Activated naive CD4-positive, alpha-beta T cell treated with anti-CD3 and anti-CD28 coated beads for 36 hours (primary cell): ENCODE measurements around the gene PCDHGA1. TPM values are rescaled to one million over a fixed set of nuclear protein-coding genes. Genes with fewer than 3 reads are reported as not detected.
A peak's percentile ranks its signal among the peaks of the same experiment; 100 is the strongest.

Source experiments
- CTCF ChIA-PET: fragments of 350-600 bp; sonication (Branson Sonifier 250); formaldehyde crosslinking; loops from one replicate; lab custom pipeline; 2021; ENCODE audit warnings: antibody characterized with exemption; lab: Charles Lee
- DNase-seq: peaks from one replicate; pipeline ENCODE4 v3.0.0-alpha.2; 2020
- H3K27ac Mint-ChIP-seq: one replicate; pipeline ENCODE4 v1.8.0; 2021; ENCODE audit warnings: mild to moderate bottlenecking, mixed read lengths
- H3K27me3 Mint-ChIP-seq: one replicate; pipeline ENCODE4 v1.8.0; 2021; ENCODE audit warnings: low read depth, mixed read lengths
- H3K36me3 Mint-ChIP-seq: one replicate; pipeline ENCODE4 v1.8.0; 2021; ENCODE audit warnings: low read depth, mixed read lengths
- H3K4me1 Mint-ChIP-seq: one replicate; pipeline ENCODE4 v1.8.0; 2021; ENCODE audit warnings: low read depth, mixed read lengths
- H3K4me3 Mint-ChIP-seq: one replicate; pipeline ENCODE4 v1.8.0; 2021; ENCODE audit warnings: mild to moderate bottlenecking, moderate library complexity, mixed read lengths
- H3K9me3 Mint-ChIP-seq: one replicate; pipeline ENCODE4 v1.8.0; 2021; ENCODE audit warnings: mixed read lengths
- intact Hi-C: fragments of 100-400 bp; cut with micrococcal nuclease; formaldehyde crosslinking; loops from one replicate; pipeline ENCODE4 v1.15.1; 2023
- total RNA-seq, 2 experiments: library from RNA; stranded (reverse); gene quantifications; one replicate each; pipeline ENCODE4 v1.2.3, GENCODE V29; 2021

Gene PCDHGA1
- total RNA-seq, 2 experiments from 2014 or later = not detected

DNA sequence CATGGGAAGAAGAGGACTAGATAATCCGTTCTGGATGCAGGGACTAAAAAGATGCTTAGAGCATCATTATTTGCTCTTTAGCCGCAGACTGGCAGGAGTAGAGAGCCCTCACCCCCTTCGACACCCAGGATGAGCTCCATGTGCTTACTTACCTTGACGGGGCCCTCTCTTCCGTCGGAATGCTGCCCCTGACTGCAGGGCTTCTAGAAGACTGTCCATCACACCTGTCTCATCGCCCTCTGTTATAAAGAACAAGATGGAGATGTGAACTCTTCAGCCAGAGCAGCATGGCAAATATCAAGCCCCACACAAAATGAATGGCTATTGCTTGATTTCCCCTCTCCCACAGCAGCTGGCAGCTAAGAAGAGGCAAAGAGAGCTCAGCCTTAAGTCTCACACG, 193.7 kb downstream of the PCDHGA1 start:
- CTCF ChIA-PET = interaction anchor here (0.5 to 7.5 kb wide), 24 partner anchors 10 to 205 kb away, joined by 3 to 96 read pairs (median 5); partner anchors contain the start of genes PCDHGA1, PCDHGA10, PCDHGA11 and PCDHGA12
- intact Hi-C loops = loop anchor here (1.0 to 10.0 kb wide), 7 partner anchors 49 to 439 kb away; partner anchors contain the start of genes DIAPH1, PCDHGA11, PCDHGA12 and PCDHGC3
- Mint-ChIP-seq H3K9me3 (no peaks in the 10 kb centered on the region), H3K4me1 (peaks cover 32% of the 10 kb centered on the region), H3K27ac (no peak overlapping the region), H3K36me3 (peaks cover 63% of the 10 kb centered on the region), H3K27me3 (no peaks in the 10 kb centered on the region), H3K4me3 (no peak overlapping the region)
- no peak for DNase-seq

DNA sequence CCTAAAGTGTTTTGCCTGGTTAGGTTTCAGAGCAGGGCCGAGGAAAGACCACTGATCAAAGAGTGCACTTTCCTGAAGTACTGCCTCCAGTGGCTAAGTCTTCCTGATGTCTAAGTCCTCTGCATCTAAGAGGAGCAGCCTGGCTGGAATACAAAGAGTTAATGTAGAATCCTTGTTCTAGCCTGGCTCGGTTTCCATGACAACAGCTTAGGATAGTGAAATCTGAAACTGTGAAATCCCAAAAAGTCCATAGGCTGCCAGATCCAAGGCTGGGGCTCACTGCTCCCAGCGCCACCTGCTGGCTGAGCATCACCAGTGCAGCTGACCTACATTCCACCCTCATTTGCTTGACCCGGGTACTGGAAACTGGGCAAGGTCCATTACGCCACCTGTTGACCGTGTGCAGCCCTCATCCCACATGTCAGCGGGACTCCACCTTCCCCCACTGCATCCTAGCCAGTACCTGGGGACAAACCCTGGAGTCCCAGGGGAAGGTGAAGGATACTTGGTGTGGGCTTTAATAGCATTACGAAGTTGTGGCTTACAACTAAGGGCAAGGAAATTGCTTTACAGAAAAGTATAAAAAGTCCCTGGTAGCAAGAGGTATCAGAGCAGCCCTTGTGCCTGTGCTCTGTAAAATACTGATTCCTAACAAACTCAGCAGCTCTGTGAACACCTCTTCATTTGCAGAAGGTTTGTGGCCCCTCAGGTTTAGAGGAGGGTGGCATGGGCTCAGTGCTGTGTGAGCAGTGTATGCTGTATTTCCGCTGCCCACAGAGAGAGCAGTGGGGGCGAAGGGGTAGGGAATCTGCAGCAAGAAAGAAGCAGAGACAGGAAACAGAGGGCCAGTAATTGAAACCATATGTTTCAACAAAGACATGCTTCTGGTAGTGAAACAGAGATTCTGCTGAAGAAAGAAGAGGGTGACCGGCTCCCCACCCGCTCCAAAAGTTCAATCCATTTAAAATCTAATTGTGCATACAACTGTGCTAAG, 194.6 kb downstream of the PCDHGA1 start:
- Mint-ChIP-seq H3K4me3 (no peak overlapping the region), H3K9me3 (no peaks in the 10 kb centered on the region), H3K27ac (no peak overlapping the region), H3K27me3 (no peaks in the 10 kb centered on the region), H3K36me3 (peaks cover 56% of the 10 kb centered on the region), H3K4me1 (peaks cover 32% of the 10 kb centered on the region)
- CTCF ChIA-PET = interaction anchor here (0.5 to 7.5 kb wide), 22 partner anchors 9 to 205 kb away, joined by 3 to 96 read pairs (median 5); partner anchors contain the start of genes PCDHGA10, PCDHGA12, PCDHGA9 and PCDHGC3
- intact Hi-C loops = loop anchor here (1.0 to 10.0 kb wide), 7 partner anchors 50 to 440 kb away; partner anchors contain the start of genes DIAPH1, PCDHGA11, PCDHGA12 and PCDHGC3
- peak; percentile 57 for DNase-seq

DNA sequence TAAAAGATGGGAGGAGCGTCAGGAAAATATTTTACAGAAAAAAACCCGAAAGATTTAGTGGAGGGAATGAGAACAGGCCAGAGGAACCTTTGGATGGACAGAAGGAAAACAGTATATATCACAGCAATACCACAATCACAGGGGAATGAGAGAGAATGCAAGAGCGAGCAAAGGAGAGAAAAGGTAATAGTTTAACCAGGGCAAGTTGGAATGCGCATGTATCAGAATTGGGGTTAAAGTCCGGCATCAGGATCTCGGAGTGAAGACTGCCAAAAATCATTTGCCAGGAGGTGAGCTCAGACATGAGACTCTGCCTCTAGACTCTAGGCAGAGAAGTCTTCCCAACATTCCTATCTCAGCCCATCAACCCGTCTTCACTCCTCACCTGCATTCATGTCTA, 195.3 kb downstream of the PCDHGA1 start:
- intact Hi-C loops = loop anchor here (2.0 to 10.0 kb wide), 2 partner anchors 51 to 441 kb away; partner anchors contain the start of gene PCDHGC3
- CTCF ChIA-PET = interaction anchor here (1.1 to 7.5 kb wide), 7 partner anchors 12 to 205 kb away, joined by 3 to 96 read pairs (median 8); partner anchors contain the start of genes PCDHGA11, PCDHGA12, PCDHGC3 and TAF7
- H3K27ac Mint-ChIP-seq = no peak overlapping the region

DNA sequence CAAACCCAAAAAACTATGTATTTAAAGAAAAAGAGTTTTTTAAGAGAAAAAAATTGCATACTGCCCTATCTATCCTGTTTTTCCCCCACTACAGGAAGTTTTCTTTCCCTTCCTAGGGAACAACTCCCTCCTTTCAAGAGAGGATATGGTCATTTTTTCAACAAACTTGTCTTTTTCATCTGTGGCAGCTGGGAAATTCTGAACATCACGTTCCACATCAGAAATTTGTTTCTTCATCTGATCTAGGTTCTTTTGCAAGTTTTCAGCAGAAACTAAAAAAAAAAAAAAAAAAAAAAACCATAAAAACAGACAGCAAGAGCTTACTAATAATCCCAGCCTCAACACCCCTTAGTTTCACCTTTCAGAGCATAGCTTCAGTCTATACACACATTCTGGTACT, 197.1 kb downstream of the PCDHGA1 start:
- peaks cover 14% of the 10 kb centered on the region for H3K4me1 Mint-ChIP-seq
- no peak for DNase-seq
- no peak overlapping the region for H3K4me3 Mint-ChIP-seq
- H3K9me3 Mint-ChIP-seq = no peaks in the 10 kb centered on the region
- CTCF ChIA-PET = interaction anchor here (0.7 to 2.4 kb wide), 6 partner anchors 30 to 114 kb away, joined by 3 to 9 read pairs (median 6); partner anchors contain the start of genes PCDHGA10 and PCDHGA12
- intact Hi-C loops = loop anchor here (10.0 kb wide), 1 partner anchor 443 kb away; no protein-coding TSS in a partner anchor
- no peak overlapping the region for H3K27ac Mint-ChIP-seq
- no peaks in the 10 kb centered on the region for H3K27me3 Mint-ChIP-seq
- H3K36me3 Mint-ChIP-seq = peaks cover 38% of the 10 kb centered on the region

More for the DNA sequence above, 195.3 kb downstream of the PCDHGA1 start:
- DNase-seq = no peak
- Mint-ChIP-seq H3K4me3 (no peak overlapping the region), H3K4me1 (peaks cover 30% of the 10 kb centered on the region), H3K36me3 (peaks cover 49% of the 10 kb centered on the region), H3K9me3 (no peaks in the 10 kb centered on the region), H3K27me3 (no peaks in the 10 kb centered on the region)

DNA sequence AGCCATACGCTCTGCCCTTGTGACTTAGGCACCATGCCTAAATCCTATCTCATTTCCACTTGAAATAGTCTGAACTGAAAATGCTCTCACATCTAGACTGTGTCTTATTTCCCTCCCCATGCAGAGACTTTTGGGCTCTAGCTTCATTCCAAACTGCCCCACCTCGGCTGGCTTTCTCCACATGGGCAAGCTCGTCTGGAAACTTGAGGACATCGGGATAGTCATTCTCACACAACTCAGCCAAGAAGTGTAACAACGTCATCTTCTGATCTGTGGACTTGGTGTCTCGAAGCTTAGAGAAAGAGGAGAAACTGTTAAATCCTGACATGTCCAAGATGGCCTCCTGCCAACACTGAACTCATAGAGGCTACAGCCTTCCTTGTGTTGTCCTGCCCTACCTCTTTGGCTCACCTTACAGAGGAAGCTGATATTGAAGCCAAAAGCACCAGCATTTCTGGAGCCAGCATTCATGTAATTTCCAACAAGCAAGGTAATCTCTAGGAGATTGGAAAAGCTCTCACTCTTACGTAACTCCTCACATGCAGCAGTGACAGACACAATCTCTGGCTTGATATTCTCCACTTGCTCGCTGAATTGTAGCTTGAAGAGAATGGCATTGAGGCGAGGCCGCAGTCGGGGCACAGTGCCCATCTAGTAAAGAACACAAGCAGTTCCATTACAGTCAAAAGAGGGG, 198.1 kb downstream of the PCDHGA1 start:
- peak overlapping the region; percentile 24 for H3K27ac Mint-ChIP-seq
- DNase-seq = no peak
- peaks cover 37% of the 10 kb centered on the region for H3K36me3 Mint-ChIP-seq
- H3K9me3 Mint-ChIP-seq = no peaks in the 10 kb centered on the region
- peaks cover 4% of the 10 kb centered on the region for H3K4me1 Mint-ChIP-seq
- no peaks in the 10 kb centered on the region for H3K27me3 Mint-ChIP-seq
- intact Hi-C loops = loop anchor here (10.0 kb wide), 1 partner anchor 444 kb away; no protein-coding TSS in a partner anchor
- no peak overlapping the region for H3K4me3 Mint-ChIP-seq
- CTCF ChIA-PET = interaction anchor here (0.7 to 1.5 kb wide), 7 partner anchors 22 to 123 kb away, joined by 3 to 6 read pairs (median 4); partner anchors contain the start of genes PCDHGA10 and PCDHGA12

DNA sequence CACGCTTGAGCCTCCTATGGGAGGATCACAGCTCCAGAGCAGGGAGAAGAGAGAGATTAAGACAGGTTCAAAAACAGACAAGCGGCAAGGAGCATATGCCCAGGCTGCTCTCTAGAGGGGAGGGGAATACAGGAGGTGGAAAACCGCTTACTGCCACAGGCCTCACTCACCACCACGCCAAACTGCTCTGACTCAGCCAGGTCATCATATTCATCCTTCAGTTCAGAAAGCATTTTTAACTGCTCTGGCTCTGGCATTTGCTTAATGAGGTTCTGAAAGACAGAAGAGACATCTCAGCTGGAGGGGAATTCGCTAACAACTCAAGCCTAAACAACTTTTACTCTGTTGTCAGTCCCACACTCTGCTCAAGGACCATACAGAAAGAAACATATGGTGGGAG, 198.7 kb downstream of the PCDHGA1 start:
- CTCF ChIA-PET = interaction anchor here (0.7 to 1.2 kb wide), 5 partner anchors 22 to 123 kb away, joined by 3 to 4 read pairs (median 3); no protein-coding TSS in a partner anchor
- intact Hi-C loops = loop anchor here (10.0 kb wide), 1 partner anchor 444 kb away; no protein-coding TSS in a partner anchor
- peaks cover 4% of the 10 kb centered on the region for H3K4me1 Mint-ChIP-seq
- peaks cover 36% of the 10 kb centered on the region for H3K36me3 Mint-ChIP-seq
- H3K27me3 Mint-ChIP-seq = no peaks in the 10 kb centered on the region
- peak overlapping the region; percentile 24 for H3K27ac Mint-ChIP-seq
- no peak for DNase-seq
- H3K4me3 Mint-ChIP-seq = no peak overlapping the region
- no peaks in the 10 kb centered on the region for H3K9me3 Mint-ChIP-seq

DNA sequence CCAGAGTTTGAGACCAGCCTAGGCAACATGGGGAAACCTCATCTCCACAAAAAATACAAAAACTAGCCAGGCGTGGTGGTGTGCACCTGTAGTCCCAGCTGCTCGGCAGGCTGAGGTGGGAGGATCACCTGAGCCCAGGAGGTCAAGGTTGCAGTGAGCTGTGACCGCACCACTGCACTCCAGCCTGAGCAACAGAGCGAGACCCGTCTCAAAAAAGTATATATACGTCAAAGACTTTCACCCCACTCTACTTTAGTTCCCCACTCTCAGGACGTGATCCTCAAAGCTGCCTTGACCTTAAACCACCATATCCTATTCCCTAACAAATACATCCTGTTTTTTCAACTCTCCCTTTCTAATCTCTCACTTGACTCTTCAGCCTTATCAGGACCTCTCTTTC, 199.6 kb downstream of the PCDHGA1 start:
- Mint-ChIP-seq H3K36me3 (peaks cover 34% of the 10 kb centered on the region), H3K4me3 (no peak overlapping the region), H3K9me3 (no peaks in the 10 kb centered on the region), H3K27ac (no peak overlapping the region), H3K27me3 (no peaks in the 10 kb centered on the region), H3K4me1 (peaks cover 4% of the 10 kb centered on the region)
- CTCF ChIA-PET = interaction anchor here (1.2 kb wide), 1 partner anchor 34 kb away, joined by 3 read pairs; no protein-coding TSS in a partner anchor
- intact Hi-C loops = loop anchor here (10.0 kb wide), 1 partner anchor 445 kb away; no protein-coding TSS in a partner anchor
- no peak for DNase-seq

DNA sequence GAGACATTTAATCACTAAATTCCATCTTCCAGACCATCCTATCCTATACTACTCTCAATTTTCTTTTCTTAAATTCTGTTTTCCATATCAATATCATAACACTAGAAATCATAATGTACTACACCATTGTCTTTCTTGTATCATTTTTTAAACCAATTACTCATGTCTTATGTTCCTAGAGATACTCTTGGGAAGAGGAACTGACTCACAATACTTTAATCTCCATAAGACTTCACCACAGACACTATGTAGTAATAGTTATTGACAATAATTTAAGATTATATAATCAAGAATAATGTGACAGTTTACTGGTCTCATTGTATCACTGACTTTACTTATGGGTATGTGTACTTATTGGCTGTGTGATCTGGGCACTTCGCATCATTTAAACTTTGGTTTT, 202.4 kb downstream of the PCDHGA1 start:
- Mint-ChIP-seq H3K27ac (no peak overlapping the region), H3K36me3 (peaks cover 23% of the 10 kb centered on the region), H3K4me1 (no peaks in the 10 kb centered on the region), H3K27me3 (no peaks in the 10 kb centered on the region), H3K9me3 (no peaks in the 10 kb centered on the region), H3K4me3 (no peak overlapping the region)
- intact Hi-C loops = no loop called here
- CTCF ChIA-PET = interaction anchor here (0.9 to 5.3 kb wide), 2 partner anchors 9 to 102 kb away, joined by 3 to 25 read pairs; partner anchors contain the start of gene PCDHGA12
- DNase-seq = no peak

DNA sequence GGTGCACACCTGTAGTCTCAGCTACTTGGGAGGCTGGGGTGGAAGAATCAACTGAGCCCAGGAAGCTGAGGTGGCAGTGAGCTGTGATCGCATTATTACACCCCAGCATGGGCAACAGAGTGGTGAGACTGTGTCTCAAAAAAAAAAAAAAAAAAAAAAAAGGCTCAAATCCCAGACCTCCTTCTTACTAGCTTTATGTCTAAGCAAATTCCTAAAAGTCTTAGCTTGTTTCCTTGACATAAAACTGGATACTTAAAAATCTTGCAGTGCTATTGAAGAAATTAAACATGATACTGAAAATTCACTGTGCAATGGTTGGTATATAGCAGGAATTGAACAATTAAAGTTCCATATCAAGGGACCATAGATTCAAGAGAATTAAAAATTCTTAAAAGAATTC, 203.6 kb downstream of the PCDHGA1 start:
- Mint-ChIP-seq H3K27ac (peak overlapping the region; percentile 11), H3K9me3 (no peaks in the 10 kb centered on the region), H3K27me3 (no peaks in the 10 kb centered on the region), H3K36me3 (peaks cover 19% of the 10 kb centered on the region), H3K4me1 (no peaks in the 10 kb centered on the region), H3K4me3 (no peak overlapping the region)
- CTCF ChIA-PET = interaction anchor here (0.7 to 5.3 kb wide), 6 partner anchors 10 to 130 kb away, joined by 3 to 25 read pairs (median 4); no protein-coding TSS in a partner anchor
- intact Hi-C loops = no loop called here
- DNase-seq = no peak

DNA sequence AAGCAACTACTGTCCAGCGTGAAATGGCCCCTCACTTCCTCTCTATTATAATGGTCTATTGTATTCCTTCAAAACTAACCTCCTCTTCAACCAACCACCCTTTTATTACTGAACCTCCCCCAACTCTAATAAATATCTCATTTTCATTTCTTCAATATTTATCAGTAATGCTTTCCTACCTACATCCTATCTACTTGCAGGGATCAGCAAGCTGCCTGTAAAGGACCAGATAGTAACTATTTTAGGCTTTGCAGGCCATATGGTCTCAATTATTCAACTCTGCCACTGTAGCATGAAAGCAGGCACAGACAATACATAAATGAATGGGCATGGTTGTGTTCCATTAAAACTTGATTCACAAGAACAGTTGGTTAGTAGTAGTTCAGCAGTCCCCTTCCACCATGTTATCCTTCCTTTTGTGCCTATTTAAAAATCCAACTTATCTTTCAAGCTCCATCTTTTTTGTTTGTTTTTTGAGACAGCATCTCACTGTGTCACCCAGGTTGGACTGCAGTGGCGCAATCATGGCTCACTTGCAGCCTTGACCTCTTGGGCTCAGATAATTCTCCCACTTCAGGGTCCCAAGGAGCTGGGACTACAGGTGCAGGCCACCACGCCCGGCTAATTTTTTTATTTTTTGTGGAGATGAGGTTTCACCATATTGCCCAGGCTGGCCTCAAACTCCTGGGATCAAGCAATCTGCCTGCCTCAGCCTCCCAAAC, 204.3 kb downstream of the PCDHGA1 start:
- Mint-ChIP-seq H3K4me3 (no peak overlapping the region), H3K4me1 (no peaks in the 10 kb centered on the region), H3K27me3 (no peaks in the 10 kb centered on the region), H3K27ac (no peak overlapping the region), H3K9me3 (no peaks in the 10 kb centered on the region), H3K36me3 (peaks cover 22% of the 10 kb centered on the region)
- CTCF ChIA-PET = interaction anchor here (1.0 to 5.3 kb wide), 5 partner anchors 11 to 138 kb away, joined by 3 to 25 read pairs (median 4); no protein-coding TSS in a partner anchor
- DNase-seq = no peak
- intact Hi-C loops = no loop called here

DNA sequence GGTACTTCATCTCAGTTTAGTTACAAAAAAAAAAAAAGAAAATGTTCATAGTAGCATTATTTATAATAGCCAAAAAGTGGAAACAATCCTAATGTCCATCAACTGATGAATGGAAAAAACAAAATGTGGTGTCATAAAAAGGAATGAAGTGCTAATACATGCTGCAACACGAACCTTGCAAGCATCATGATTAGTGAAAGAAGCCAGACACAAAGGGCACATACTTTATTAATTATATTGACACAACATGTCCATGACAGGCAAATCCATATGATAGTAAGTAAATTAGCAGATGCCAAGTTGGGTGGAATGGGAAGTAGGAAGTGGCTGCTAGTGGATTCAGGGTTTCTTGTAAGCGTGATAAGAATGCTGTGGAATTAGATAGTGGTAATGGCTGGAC, 212.7 kb downstream of the PCDHGA1 start:
- intact Hi-C loops = no loop called here
- peaks cover 9% of the 10 kb centered on the region for H3K9me3 Mint-ChIP-seq
- no peaks in the 10 kb centered on the region for H3K27me3 Mint-ChIP-seq
- peaks cover 38% of the 10 kb centered on the region for H3K36me3 Mint-ChIP-seq
- DNase-seq = no peak
- peaks cover 5% of the 10 kb centered on the region for H3K4me1 Mint-ChIP-seq
- CTCF ChIA-PET = interaction anchor here (1.1 kb wide), 1 partner anchor 21 kb away, joined by 5 read pairs; no protein-coding TSS in a partner anchor
- no peak overlapping the region for H3K27ac Mint-ChIP-seq
- H3K4me3 Mint-ChIP-seq = no peak overlapping the region
